ENCODE measurements around the gene LIMK2.

DNA sequence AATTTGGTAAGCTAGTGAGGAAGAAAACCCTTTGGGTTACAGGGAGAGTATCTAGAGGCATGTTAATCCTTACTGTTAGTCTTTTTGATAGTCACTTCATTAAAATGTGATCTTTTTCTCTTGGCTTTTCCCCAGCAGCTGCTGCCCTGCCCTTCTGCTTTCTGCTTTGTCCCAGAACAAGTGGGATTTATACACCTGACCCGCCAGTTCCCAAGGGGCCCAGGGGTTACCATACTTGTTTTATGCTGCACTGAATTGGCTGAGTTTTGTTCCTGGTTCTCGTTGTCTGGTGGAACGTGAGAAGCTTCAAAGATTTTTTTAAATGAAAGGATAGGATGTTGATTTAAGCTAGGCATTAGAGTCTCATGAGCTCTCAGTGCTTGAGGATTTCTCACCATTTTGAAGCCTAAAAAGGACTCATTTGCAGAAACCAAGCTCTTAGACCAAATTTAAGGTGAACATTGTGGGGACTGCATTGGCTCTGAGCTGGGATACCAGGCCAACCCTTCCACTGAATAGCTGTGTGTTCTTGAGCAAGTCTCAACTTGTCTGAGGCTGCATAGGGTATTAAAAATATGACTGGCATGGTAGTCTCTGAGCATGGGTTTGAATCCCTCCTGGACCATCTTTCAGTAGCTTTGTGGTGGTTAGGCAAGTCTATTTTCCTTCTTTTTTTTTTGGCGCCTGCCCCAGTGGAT lies 6.6 kb downstream of the LIMK2 start:
- TF ChIP-seq, protein P1, sequence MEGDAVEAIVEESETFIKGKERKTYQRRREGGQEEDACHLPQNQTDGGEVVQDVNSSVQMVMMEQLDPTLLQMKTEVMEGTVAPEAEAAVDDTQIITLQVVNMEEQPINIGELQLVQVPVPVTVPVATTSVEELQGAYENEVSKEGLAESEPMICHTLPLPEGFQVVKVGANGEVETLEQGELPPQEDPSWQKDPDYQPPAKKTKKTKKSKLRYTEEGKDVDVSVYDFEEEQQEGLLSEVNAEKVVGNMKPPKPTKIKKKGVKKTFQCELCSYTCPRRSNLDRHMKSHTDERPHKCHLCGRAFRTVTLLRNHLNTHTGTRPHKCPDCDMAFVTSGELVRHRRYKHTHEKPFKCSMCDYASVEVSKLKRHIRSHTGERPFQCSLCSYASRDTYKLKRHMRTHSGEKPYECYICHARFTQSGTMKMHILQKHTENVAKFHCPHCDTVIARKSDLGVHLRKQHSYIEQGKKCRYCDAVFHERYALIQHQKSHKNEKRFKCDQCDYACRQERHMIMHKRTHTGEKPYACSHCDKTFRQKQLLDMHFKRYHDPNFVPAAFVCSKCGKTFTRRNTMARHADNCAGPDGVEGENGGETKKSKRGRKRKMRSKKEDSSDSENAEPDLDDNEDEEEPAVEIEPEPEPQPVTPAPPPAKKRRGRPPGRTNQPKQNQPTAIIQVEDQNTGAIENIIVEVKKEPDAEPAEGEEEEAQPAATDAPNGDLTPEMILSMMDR (IDR thresholded peaks at IDR 0.05) = no peak
- TF ChIP-seq POLR2A (IDR thresholded peaks at IDR 0.05) (no peak), EP300 (IDR thresholded peaks at IDR 0.05) (no peak), POLR2AphosphoS5 (IDR thresholded peaks at IDR 0.05) (no peak)

All from suprapubic skin (tissue), 4 donors.